Cerebellar nuclear complex (tissue), 1 donor: ENCODE measurements around the gene PTK6.

Experiments
- DNase-seq, 2 experiments: peaks; one replicate each; lab custom pipeline; 2025; lab: John Stamatoyannopoulos, UW

PTK6 gene

GRCh38 chr20:63508072-63508768 is 29.0 kb downstream of the PTK6 start:
- DNase-seq = no peak

GRCh38 chr20:63507083-63507743 is 30.0 kb downstream of the PTK6 start:
- DNase-seq = no peak

GRCh38 chr20:63505723-63506122 is 31.5 kb downstream of the PTK6 start:
- no peak for DNase-seq

GRCh38 chr20:63505281-63505680 is 31.9 kb downstream of the PTK6 start:
- DNase-seq = no peak

GRCh38 chr20:63504642-63505041 is 32.5 kb downstream of the PTK6 start:
- no peak for DNase-seq

- no peak for DNase-seq
Observed at GRCh38 chr20:63503524-63503923, 33.7 kb downstream of the PTK6 start.

GRCh38 chr20:63502671-63503172 is 34.5 kb downstream of the PTK6 start:
- no peak for DNase-seq

- DNase-seq = peak; percentile 74 to 80
Observed at GRCh38 chr20:63501818-63502670, 35.1 kb downstream of the PTK6 start.

- no peak for DNase-seq
Observed at GRCh38 chr20:63500902-63501817, 36.0 kb downstream of the PTK6 start.

- DNase-seq = no peak
Observed at GRCh38 chr20:63500151-63500901, 36.9 kb downstream of the PTK6 start.

GRCh38 chr20:63499338-63499969 is 37.7 kb downstream of the PTK6 start:
- DNase-seq = no peak

- no peak for DNase-seq
Observed at GRCh38 chr20:63498960-63499337, 38.2 kb downstream of the PTK6 start, which contains the start of gene EEF1A2. EEF1A2 (minus strand) TSS chr20:63499083; CDS start chr20:63497763, 1,320 bp downstream.

GRCh38 chr20:63497946-63498935 is 38.9 kb downstream of the PTK6 start:
- DNase-seq = no peak

GRCh38 chr20:63497138-63497945 is 39.8 kb downstream of the PTK6 start:
- no peak for DNase-seq

- no peak for DNase-seq
Observed at GRCh38 chr20:63496596-63497120, 40.5 kb downstream of the PTK6 start.

- DNase-seq = no peak
Observed at GRCh38 chr20:63495741-63496595, 41.2 kb downstream of the PTK6 start.
